BLaER1 (cell line): ENCODE data around the gene EDRF1.
A peak's percentile ranks its signal among the peaks of the same experiment; 100 is the strongest.

Source experiments
- H3K27ac ChIP-seq: shearing (Covaris generic); formaldehyde crosslinking; 2 replicates; pipeline ENCODE4 v1.8.1; 2022
- H3K27me3 ChIP-seq: shearing (Covaris generic); formaldehyde crosslinking; 2 replicates; pipeline ENCODE4 v1.8.1; 2022
- H3K36me3 ChIP-seq: shearing (Covaris generic); formaldehyde crosslinking; 2 replicates; pipeline ENCODE4 v1.8.1; 2022
- H3K4me1 ChIP-seq: shearing (Covaris generic); formaldehyde crosslinking; 2 replicates; pipeline ENCODE4 v1.8.1; 2022
- H3K4me2 ChIP-seq: shearing (Covaris generic); formaldehyde crosslinking; 2 replicates; pipeline ENCODE4 v1.8.1; 2022
- H3K4me3 ChIP-seq: shearing (Covaris generic); formaldehyde crosslinking; 2 replicates; pipeline ENCODE4 v1.8.1; 2022
- H3K9ac ChIP-seq: shearing (Covaris generic); formaldehyde crosslinking; 2 replicates; pipeline ENCODE4 v1.8.1; 2022
- H3K9me3 ChIP-seq: shearing (Covaris generic); formaldehyde crosslinking; 2 replicates; pipeline ENCODE4 v1.8.1; 2022
- H4K20me1 ChIP-seq: shearing (Covaris generic); formaldehyde crosslinking; 2 replicates; pipeline ENCODE4 v1.8.1; 2022
- Cebpa-rat ChIP-seq: shearing (Covaris generic); IDR thresholded peaks from 2 replicates; pipeline ENCODE4 v1.8.1; 2022

EDRF1 gene

DNA sequence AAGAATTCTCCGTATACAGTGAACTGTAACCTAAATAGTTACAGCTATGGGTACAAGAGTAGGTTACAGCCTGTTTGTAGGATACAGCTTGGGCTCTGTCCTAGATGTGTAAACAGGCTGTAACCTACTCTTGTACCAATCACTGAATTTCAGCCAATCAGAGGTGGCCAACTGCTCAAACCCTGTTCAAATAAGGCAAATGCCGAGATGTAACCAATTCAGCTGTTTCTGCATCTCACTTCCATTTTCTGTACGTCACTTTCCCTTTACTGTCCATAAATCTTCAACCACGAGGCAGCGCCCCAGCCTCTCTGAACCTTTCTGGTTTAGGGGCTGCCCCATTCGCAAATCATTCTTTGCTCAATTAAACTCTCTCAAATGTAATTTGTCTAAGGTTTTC is 64.4 kb downstream of the EDRF1 start:
- peaks cover 4% of the 10 kb centered on the region; the same call in 1 of the 2 replicates for H3K9me3 ChIP-seq
- H3K4me2 ChIP-seq: no peak overlapping the region
- H3K4me1 ChIP-seq: peaks cover 33% of the 10 kb centered on the region
- no peak for TF ChIP-seq Cebpa-rat
- H3K9ac ChIP-seq: no peak overlapping the region
- H3K4me3 ChIP-seq: no peak overlapping the region
- H4K20me1 ChIP-seq: no peaks in the 10 kb centered on the region
- H3K27ac ChIP-seq: no peak overlapping the region
- peaks cover 14% of the 10 kb centered on the region for H3K36me3 ChIP-seq
- H3K27me3 ChIP-seq: no peaks in the 10 kb centered on the region

GRCh38 chr10:125785791-125786190 is 66.3 kb downstream of the EDRF1 start:
- H3K9me3 ChIP-seq: no peaks in the 10 kb centered on the region

DNA sequence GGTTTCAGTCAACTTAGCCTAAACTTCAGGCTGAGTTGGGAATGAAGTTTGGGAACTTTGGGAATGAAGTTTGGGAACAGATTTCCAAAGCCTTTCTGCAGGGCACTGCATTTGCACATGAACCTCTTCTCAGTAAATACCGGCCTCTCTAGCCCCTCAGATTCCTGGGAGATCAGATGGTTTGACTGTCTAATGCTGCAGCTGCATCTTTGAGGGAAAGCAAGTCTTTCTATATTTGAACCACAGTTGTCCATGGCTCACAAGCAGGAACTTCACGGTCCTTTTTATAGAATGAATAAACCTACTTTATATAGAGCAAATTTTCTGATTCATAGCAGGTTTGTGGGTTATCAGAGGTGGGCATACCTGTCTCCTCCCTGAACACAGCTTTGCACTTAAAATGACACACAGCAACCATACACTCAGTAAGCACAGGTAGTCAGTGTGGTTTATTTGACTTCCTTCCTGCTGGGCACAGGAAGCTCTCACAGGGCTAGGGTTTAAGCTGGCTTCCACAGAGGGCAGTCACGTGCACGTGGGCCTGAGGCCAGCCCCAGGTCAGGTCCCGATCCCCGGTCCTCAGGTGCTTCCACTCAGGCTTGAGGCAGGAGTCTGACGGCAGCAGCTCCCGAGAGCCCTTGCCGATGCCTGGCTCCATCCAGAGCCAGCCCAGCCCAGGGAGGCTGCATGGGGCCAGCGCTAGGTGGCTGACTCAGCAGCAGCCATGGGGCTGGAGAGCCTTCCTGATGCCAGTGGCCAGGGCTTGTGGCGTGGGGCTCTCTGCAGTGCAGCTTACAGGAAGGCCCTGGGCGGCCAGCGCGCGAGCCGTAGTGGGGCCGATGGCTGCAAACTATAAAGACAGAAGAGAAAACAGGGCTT is 68.9 kb downstream of the EDRF1 start:
- H3K9me3 ChIP-seq: no peaks in the 10 kb centered on the region
- H3K27ac ChIP-seq: peak overlapping the region; percentile 38
- peaks cover 46% of the 10 kb centered on the region for H3K36me3 ChIP-seq
- H4K20me1 ChIP-seq: no peaks in the 10 kb centered on the region
- peaks cover 26% of the 10 kb centered on the region for H3K4me1 ChIP-seq
- H3K4me3 ChIP-seq: no peak overlapping the region
- peak overlapping the region; percentile 15; the same call in 1 of the 2 replicates for H3K9ac ChIP-seq
- TF ChIP-seq Cebpa-rat: no peak
- H3K27me3 ChIP-seq: no peaks in the 10 kb centered on the region
- peak overlapping the region; percentile 61 for H3K4me2 ChIP-seq

More at GRCh38 chr10:125785791-125786190, 66.3 kb downstream of the EDRF1 start:
- H3K27me3 ChIP-seq: no peaks in the 10 kb centered on the region
- no peak overlapping the region for H3K4me2 ChIP-seq
- H3K36me3 ChIP-seq: peaks cover 25% of the 10 kb centered on the region
- no peak overlapping the region for H3K4me3 ChIP-seq
- no peak overlapping the region for H3K27ac ChIP-seq
- no peak for TF ChIP-seq Cebpa-rat
- no peak overlapping the region for H3K9ac ChIP-seq
- peaks cover 26% of the 10 kb centered on the region for H3K4me1 ChIP-seq
- H4K20me1 ChIP-seq: no peaks in the 10 kb centered on the region

DNA sequence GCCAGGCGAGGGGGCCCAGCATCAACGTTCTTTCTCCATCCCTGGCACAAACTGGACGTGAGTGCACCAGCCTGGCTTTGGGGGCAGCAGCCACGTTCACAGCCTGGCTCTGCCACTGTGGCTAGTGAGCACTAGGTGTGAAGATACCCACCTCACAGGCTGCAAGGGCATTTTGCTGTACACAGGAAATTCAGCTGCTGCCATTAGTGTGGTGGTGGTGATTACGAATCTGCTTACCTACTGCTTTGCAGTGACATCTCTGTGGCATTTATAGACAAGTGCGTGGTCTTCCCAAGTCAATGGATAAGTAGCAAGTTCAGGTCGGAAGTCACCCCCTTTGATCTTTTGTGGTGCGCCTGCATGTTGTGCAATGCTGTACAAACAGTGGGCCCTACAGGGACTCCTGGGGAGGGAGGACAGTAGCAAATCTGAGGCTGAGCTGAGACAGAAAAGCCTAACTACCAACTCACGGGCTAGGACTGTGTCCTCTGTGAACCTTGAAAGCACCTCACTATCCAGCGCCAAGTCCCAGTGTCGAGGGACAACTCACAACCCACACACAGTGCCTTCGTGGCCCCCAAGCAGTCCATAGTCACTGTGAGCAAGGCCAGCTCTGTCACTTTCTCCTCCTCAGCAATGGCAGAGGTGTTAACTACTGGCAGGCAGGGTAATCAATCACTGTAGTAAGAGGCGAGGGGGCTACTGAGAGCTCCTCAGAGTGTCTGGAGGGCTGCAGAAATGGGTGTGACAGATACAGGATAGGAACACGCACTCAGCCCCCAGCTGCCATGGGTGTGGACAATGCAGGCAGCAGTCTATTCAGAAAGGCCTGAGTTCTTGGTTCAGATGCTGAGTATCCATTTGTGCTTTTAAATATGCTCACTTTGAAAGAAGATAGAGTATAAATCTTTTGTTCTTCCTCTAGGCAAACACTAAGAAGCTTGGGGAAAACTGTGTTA is 73.1 kb downstream of the EDRF1 start:
- Histone ChIP-seq H3K9me3 (no peaks in the 10 kb centered on the region), H3K27ac (no peak overlapping the region), H3K4me2 (no peak overlapping the region), H4K20me1 (0 out of 2 replicates have a peak, but pooled peaks cover 5% of the 10 kb centered on the region), H3K4me1 (peaks cover 32% of the 10 kb centered on the region), H3K27me3 (no peaks in the 10 kb centered on the region), H3K36me3 (peaks cover 81% of the 10 kb centered on the region), H3K4me3 (no peak overlapping the region), H3K9ac (no peak overlapping the region)
- TF ChIP-seq Cebpa-rat: no peak

DNA sequence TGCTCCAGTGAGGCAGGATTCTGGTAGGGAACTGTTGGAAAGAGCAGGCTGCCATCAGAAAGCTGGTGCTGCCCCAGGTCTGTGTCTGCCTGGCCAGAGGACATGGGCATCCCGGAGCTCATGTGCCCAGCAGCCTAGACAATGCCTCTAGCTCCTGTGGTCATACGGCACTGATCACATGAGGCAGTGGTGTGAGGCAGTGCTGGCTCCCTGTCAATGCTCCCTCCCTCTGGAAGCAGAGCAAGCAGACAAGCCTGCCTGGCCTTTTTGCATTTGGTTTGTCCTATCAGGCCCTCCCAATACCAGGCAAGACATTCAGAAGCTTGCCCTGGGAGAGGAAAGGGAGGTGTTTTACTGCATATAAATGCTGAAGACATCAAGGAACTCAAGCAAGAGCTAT is 75.6 kb downstream of the EDRF1 start:
- no peak for TF ChIP-seq Cebpa-rat
- no peak overlapping the region; the same call in 1 of the 2 replicates for H3K9ac ChIP-seq
- H3K4me1 ChIP-seq: peaks cover 40% of the 10 kb centered on the region
- peak overlapping the region; percentile 49 for H3K4me2 ChIP-seq
- H3K27ac ChIP-seq: peak overlapping the region; percentile 51
- H3K4me3 ChIP-seq: no peak overlapping the region
- 0 out of 2 replicates have a peak, but pooled peaks cover 5% of the 10 kb centered on the region for H4K20me1 ChIP-seq
- 0 out of 2 replicates have a peak, but pooled peaks cover under 1% of the 10 kb centered on the region for H3K9me3 ChIP-seq
- peaks cover 77% of the 10 kb centered on the region for H3K36me3 ChIP-seq
- no peaks in the 10 kb centered on the region for H3K27me3 ChIP-seq

DNA sequence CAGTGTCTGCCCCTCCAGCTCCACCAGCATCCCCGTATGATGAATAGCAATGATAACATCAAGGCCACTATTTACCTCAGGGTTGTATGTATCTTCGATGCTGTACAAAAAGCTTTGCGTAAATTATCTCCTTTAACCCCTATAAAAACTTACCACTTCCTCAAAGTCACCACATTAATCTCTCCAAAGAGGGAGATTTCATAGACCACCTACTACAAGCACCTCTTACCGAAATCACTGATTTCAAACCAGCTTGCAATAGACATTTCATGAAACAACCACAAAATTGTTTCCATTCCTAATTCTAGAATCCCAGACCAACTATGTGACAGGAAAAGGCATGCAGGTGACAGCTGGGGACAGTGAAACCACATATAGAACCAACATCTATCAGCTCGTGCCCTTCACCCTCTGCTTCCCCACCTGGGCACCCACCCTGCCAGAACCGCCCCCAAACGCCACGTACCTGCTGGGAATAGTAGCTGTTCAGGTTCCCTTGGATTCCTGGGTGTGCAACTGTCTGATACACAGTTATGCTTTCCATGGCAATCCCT is 76.2 kb downstream of the EDRF1 start:
- Histone ChIP-seq H3K4me3 (no peak overlapping the region), H3K36me3 (peaks cover 83% of the 10 kb centered on the region), H3K9ac (no peak overlapping the region; the same call in 1 of the 2 replicates), H3K27me3 (no peaks in the 10 kb centered on the region), H3K27ac (peak overlapping the region; percentile 51), H3K4me2 (peak overlapping the region; percentile 49), H3K4me1 (peaks cover 40% of the 10 kb centered on the region), H3K9me3 (peaks cover 6% of the 10 kb centered on the region; the same call in 1 of the 2 replicates), H4K20me1 (0 out of 2 replicates have a peak, but pooled peaks cover 5% of the 10 kb centered on the region)
- no peak for TF ChIP-seq Cebpa-rat

GRCh38 chr10:125797424-125797823 is 77.9 kb downstream of the EDRF1 start:
- Histone ChIP-seq H3K27ac (no peak overlapping the region), H3K4me2 (no peak overlapping the region), H3K4me3 (no peak overlapping the region), H3K9me3 (peaks cover 10% of the 10 kb centered on the region; the same call in 1 of the 2 replicates), H4K20me1 (0 out of 2 replicates have a peak, but pooled peaks cover 5% of the 10 kb centered on the region), H3K36me3 (peaks cover 77% of the 10 kb centered on the region), H3K9ac (no peak overlapping the region), H3K27me3 (no peaks in the 10 kb centered on the region), H3K4me1 (peaks cover 52% of the 10 kb centered on the region)
- TF ChIP-seq Cebpa-rat: no peak

- no peaks in the 10 kb centered on the region for H3K27me3 ChIP-seq
- H3K9me3 ChIP-seq: peaks cover 10% of the 10 kb centered on the region; the same call in 1 of the 2 replicates
- H3K36me3 ChIP-seq: peaks cover 71% of the 10 kb centered on the region
- no peak overlapping the region for H3K4me3 ChIP-seq
- H3K27ac ChIP-seq: no peak overlapping the region
- H3K4me2 ChIP-seq: no peak overlapping the region
- 0 out of 2 replicates have a peak, but pooled peaks cover 5% of the 10 kb centered on the region for H4K20me1 ChIP-seq
- peaks cover 59% of the 10 kb centered on the region for H3K4me1 ChIP-seq
- TF ChIP-seq Cebpa-rat: no peak
- H3K9ac ChIP-seq: no peak overlapping the region
Observed at GRCh38 chr10:125797994-125798662, 78.6 kb downstream of the EDRF1 start.
